Dermis blood vessel endothelial cell (primary cell): Measurements from ENCODE around the gene UACA. TPM values are rescaled to one million over a fixed set of nuclear protein-coding genes. Genes with fewer than 3 reads are reported as not detected.

Experiments used
- DNase-seq: peaks from one replicate; pipeline ENCODE4 v3.0.0; 2010
- total RNA-seq: library from RNA; depleted of rRNA; stranded (reverse); fragments of >200 nt; gene quantifications from 2 replicates; pipeline ENCODE4 v1.2.3, GENCODE V29; 2014

Gene UACA
- total RNA-seq, 1 donor from 2014 or later, result 185 TPM

GRCh38 chr15:70786996-70787395 is 23.6 kb upstream of the UACA start:
- DNase-seq, result no peak

GRCh38 chr15:70783610-70784022 is 20.3 kb upstream of the UACA start:
- DNase-seq, result peak; percentile 54

DNA sequence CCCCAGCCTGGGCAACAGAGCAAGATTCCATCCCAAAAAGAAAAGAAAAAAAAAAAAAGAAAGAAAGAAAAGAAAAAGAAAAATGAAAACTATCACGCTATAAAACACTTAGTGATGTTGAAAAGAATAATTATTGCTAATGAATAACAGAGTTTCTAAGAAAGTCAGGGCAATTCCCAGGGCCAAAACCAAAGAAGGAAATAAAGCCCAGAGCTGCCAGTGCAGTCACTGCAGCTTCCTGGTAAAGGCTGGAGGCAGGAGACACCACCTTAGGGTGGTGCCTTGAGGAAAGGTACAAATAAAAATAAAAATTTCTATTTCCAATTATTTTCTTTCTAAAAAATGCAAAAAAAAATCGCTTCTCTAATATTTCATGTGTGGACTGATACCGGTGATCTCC is 19.7 kb upstream of the UACA start:
- DNase-seq, result no peak

- DNase-seq, result no peak
Observed at GRCh38 chr15:70781236-70781635, 17.9 kb upstream of the UACA start.

DNA sequence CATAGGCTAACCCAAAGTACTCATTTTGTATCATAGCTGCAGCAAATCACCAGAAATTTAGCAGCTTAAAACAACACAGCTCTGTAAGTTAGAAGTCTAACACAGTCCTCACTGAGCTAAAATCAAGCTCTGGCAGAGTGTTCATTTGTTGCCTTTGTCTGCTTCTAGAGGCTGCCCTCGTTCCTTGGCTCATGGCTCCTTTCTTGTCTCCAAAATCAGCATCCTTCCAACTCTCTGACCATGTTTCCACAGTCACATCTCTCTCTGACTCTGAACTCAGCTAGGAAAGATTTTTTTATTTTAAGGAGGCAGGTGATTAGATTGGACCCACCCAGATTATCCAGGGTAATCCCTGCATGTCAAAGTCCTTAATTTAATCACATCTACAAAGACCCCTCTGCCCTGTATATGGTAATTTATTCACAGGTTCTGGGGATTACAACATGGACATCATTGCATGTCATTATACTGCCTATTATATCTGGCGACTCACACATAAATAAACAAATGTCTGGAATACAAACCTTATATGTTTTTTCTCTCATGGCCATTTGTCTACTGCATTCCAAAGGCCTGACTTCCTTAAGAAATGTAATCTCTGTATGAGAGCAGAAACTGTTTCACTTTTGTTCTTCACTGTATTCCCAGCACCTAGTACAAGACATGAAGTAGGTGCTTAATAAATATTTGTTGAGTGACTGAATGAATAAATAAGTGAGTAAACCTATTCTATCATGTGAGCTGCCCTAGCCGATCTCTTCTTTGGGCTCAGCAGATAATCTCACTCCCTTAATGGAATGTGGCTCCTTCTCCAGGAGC is 15.1 kb upstream of the UACA start:
- peak; percentile 40 for DNase-seq

DNA sequence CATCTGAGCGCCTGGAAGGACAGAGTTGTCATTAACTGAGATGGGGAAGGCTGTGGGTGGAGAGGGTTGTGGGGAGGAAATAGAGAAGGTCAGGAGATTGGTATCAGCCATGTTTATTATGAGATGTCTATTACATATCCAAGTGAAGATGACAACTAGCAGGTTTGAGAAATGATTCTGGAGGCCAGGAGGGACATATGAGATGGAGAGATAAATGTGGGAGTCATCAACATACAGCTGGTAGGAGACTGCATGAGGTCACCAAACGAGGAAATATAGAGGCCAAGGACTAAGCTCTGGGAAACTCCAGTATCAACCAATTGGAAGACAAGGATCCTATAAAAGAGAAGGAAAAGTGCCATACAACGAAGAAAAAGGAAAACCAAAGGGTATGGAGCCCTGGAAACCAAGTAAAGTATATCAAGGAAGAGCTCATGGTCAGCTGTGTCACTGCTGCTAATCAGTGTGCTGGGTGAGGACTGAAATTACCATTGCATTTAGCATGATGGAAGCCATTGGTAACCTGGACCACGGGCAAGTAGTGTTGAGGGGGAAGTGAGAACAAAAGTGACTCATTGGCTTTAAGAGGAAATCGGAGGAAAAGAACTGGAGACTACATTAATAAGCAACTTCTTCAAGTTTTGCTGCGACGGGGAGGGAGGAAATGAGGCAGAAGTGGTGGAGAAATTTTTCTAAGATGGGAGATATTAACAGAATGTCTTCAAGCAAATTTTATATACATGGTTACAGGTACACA is 14.0 kb upstream of the UACA start:
- DNase-seq, result peak; percentile 73

DNA sequence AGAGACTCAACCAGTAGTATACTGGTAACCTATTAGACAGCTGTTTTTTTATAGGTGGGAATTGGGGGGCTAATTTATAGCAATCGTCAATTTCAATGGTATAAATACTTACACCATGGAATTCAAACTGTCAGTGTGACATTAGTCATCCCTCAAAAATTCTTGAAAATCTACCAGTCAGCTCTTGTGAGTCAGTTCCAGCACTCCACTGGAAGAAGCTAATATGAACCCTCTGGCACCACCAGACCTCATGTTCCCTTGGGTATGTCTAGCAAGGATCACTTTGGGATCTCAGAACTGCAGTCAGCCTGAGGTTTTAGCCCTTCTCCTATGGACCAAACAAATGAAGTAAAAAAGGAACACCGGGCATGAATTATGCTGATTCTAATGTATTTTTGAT is 11.8 kb upstream of the UACA start:
- peak; percentile 63 for DNase-seq

GRCh38 chr15:70772402-70772801 is 9.0 kb upstream of the UACA start:
- DNase-seq, result no peak

DNA sequence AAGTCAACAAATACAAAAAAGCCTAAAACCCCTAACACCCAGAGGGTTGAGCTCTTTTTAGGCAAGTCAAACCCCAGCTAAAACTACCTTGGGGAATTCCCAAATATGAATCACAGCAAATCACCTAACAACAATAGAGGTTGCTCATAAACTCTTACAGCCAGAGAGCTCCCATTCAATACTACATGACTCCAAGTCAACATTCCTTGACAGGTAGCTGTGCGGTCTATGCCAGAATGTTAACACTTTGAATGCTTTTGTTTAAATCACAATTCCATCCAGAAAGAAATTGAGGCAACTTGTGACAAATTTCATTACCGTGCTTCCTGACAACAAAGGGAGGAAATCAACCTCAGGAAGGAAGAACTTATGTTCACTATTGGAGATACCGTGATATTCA is 7.5 kb upstream of the UACA start:
- peak; percentile 78 for DNase-seq

- no peak for DNase-seq
Observed at GRCh38 chr15:70768257-70768883, 5.0 kb upstream of the UACA start.

DNA sequence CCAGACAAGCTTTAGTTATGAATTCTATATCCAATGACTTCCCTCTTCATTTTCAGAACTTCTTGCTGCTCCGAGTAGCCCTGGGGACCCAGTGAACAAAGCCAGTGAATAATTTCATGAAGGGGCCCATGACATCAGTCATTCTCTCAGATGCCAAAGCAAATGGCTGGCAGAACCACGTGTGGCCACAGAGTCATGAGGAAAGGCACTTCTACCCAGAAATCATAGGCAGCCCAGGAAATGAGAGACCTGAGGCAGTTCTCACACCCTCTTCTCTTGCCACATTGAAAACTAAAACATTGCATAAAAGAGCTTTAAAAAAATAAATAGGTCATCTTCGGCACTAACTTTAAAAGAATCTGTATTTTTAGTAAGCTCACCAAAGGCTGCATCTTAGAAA is 4.3 kb upstream of the UACA start:
- DNase-seq, result no peak

GRCh38 chr15:70766597-70766996 is 3.2 kb upstream of the UACA start:
- DNase-seq, result no peak

GRCh38 chr15:70765504-70766281 is 2.3 kb upstream of the UACA start:
- no peak for DNase-seq

DNA sequence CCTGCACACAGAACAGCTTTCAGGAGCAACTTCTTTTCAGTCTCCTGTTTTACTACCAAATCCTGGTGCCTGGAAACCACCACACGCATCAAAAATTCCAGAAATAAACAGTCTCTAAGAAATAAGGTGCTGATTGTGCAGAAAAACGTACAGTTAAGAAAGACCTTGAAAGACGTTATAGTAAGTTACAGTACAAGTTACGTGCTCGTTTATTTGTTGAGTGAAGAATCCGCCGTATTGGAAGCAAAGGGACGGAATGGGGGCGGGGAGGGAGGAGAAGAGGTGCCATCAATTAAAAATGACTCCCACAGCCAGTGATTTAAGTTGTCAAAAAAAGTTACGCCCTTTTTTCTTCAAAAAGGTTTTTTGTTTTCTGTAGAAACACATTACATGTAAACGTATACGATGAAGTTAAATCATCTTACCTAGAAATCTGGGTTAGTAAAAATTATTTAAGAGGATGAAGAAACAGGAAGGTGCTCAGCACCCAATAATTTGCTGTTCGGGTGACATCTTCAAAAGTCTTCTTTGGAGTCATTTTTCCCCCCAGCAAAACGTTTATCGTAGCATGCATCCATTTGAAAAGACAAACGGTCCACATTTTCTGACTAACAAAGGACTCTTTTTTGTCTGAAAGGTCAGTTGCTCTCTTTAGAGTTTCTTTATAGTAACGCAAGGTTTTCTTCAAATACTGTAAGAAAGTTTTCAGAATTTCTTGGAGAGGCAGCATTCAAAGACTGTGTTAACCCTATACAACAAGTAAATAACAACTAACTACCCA is 782 bp upstream of the UACA start:
- no peak for DNase-seq

DNA sequence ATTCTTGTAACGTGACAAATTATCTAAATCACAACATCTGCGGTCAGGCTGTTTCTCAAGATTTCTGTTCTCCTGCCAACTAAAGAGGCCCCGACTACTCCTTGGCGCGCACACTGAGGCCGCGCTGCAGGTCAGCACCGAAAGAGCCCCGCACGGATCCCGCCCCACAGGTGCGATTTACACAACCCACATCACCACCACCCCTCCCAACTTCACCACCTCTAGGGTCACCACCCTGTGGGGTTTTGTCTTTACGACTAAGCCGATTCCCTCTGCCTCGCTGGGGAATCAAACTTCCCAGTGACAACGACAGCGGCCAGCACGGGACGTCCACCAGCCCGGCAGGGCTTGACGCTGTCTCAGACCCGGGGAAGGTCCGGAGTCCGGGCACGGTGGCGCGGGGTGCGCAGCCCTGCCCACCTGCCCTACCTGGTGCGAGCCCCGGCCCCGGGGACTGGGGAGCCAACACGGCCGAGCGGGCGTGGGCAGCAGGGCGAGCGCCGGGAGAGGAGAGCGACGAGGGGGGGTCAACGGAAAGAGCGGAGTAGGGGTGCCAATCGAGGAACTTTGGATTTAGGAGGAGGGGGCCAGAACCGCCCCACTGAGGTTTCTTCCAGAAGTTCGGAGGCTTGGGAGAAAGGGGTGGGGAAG is 764 bp downstream of the UACA start:
- DNase-seq, result peak; percentile 58

DNA sequence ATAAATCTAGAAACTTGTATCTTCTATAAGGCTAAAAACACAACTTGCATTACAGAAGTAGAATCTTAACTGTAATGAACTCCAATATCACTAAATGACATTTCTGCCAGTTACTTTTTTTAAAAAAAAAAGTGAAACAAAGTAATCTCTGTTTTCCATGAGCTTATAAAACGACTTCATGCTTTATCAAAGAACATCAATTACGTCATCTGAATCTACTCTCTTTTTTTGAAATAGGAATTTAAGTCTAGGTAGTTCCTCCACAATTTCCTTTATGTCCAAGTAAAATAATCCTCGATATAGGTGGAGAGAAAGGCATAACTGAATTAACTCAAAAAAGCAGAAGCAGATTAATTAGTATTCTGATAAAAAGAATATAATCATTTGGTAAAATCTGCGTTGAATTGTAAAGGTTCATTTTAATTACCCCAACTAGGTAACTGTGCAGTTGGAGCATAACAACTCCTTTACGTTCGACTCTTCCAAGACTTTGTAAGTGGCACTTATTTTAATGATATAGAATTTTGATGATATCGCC is 1.4 kb downstream of the UACA start:
- DNase-seq, result no peak

DNA sequence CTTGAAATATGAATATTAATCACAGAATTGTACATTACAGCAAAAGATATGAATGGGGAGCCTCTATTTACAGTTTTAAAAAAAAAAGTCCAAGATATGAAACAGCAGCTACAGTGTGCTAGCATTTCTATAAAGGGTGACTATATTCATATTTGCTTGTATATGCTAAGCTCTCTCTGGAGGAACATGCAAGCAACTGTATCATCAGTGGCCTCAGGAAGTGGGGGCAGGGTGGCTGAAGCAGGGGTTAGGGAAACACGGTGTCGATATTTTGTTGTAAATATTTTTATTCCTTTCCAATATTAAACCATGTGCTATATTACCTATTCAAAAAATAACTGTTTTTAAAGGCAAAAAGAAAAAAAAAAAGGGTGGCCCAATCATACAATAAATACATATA is 2.3 kb downstream of the UACA start:
- no peak for DNase-seq

DNA sequence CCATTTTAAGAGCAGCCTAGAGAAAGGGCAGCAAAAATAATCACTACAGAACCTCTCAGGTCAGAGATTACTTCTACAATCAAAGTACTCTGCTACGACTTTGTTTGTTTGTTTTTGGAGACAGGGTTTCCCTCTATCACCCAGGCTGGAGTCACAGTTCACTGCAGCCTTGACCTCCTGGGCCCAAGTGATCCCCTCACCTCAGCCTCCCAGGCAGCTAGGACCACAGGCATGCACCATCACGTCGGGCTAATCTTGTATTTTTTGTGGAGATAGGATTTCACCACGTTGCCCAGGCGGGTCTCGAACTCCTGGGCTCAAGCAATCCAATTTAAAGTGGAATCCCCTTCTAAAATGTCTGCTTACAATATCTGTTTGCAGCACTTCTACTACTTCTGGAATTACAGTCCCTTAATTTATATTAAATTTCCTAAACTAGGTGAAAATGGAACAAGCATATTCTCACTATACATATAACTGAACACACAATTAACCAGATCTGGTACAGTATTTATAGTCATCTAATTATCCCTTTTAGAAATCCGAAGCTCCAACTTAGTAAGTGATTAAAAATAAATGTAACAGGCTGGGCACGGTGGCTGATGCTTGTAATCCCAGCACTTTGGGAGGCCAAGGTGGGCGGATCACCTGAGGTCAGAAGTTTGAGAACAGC is 4.4 kb downstream of the UACA start:
- no peak for DNase-seq

GRCh38 chr15:70757627-70758026 is 5.7 kb downstream of the UACA start:
- no peak for DNase-seq

- no peak for DNase-seq
Observed at GRCh38 chr15:70754862-70755261, 8.5 kb downstream of the UACA start.
